ENCODE measurements around the gene LRRC34. TPM values are rescaled to one million over a fixed set of nuclear protein-coding genes. Genes with fewer than 3 reads are reported as not detected.

Gene LRRC34, protein sequence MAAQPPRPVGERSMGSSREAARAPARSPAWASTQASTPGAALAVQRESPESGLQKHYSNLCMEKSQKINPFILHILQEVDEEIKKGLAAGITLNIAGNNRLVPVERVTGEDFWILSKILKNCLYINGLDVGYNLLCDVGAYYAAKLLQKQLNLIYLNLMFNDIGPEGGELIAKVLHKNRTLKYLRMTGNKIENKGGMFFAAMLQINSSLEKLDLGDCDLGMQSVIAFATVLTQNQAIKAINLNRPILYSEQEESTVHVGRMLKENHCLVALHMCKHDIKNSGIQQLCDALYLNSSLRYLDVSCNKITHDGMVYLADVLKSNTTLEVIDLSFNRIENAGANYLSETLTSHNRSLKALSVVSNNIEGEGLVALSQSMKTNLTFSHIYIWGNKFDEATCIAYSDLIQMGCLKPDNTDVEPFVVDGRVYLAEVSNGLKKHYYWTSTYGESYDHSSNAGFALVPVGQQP
- total RNA-seq: 1 to 10 TPM in 6 of 9 donors, under 1 TPM in 3; 0.12 to 5.2 (median 2.2) TPM
- 1 to 10 TPM; 1.2 to 2.9 (median 2.1) TPM for polyA plus RNA-seq
- long read RNA-seq, donor 1, partial matches to known transcripts: 0 of 1 reads
- long read RNA-seq, donor 1, other reads (novel, unspliced or antisense): 0 of 1 reads
- long read RNA-seq, donor 2: 0 reads
- long read RNA-seq, donor 3, partial matches to known transcripts: 0 of 1 reads
- long read RNA-seq, donor 3, other reads (novel, unspliced or antisense): 0 of 1 reads
- long read RNA-seq, donor 4: 0 reads
- long read RNA-seq, donor 5, partial matches to known transcripts: 0 of 1 reads
- long read RNA-seq, donor 5, other reads (novel, unspliced or antisense): 0 of 1 reads
- long read RNA-seq, donor 6: 0 reads
- long read RNA-seq, donor 7: 0 reads
- long read RNA-seq, donor 8, partial matches to known transcripts: 0 of 4 reads
- long read RNA-seq, donor 8, other reads (novel, unspliced or antisense): 0 of 4 reads
- long read RNA-seq, donor 9, partial matches to known transcripts: 0 of 1 reads
- long read RNA-seq, donor 9, other reads (novel, unspliced or antisense): 0 of 1 reads
- long read RNA-seq, donor 10, partial matches to known transcripts: 0 of 1 reads
- long read RNA-seq, donor 10, other reads (novel, unspliced or antisense): 0 of 1 reads

DNA sequence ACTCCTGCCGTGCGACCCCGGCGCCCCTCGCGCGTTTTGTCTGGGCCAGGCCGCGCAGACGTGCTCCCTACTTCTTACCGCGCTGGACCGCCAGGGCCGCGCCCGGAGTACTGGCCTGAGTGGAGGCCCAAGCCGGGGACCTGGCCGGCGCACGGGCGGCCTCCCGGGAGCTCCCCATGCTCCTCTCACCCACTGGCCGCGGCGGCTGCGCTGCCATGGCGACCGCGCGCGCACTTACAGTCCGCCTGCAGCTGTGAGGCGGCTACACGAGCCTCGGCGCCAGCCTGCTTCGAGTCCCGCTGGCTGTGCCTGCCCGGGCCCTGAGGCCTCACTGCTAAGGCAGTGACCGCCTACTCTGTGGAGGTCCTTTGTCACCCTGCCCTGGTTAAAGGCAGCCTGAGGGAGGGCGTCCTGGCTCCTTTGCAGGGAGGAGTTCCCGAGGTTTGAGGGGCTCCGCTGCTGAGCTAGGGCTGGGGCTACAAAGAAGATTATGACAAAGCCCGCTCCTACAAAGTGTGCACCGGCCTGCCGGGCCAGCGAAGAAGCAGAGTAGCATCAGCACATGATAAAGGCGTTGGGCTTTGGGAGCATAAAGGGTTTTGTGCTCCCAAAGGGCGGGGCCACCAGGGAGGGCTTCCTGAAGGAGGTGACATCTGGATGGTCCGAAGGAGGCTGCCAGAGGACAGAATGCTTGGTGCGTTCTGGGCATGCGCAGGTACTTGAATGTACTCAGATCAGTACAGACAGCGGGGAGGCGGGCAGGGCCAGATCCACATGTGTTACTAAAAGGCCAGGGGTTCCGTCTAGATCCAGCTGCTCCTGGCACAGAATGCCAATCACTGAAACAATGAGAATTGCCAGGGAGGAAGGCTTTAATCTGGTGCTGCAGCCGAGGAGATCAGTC is at the start of gene LRRC34, which contains the start of gene LRRIQ4:
Gene LRRC34, minus strand, starts transcription at position 573 of the 904 bp plus-strand sequence. Its CDS starts 356 bp downstream, at position 217.
Gene LRRIQ4, plus strand, starts transcription at position 539 of the 904 bp plus-strand sequence. CDS start 9,052 bp downstream, outside the sequence.
- peak within 1 kb of the TSS in 2 of 4 donors; percentile 41 to 59 for H3K4me3 ChIP-seq
- intact Hi-C loops (cut with DNase I): no loop called here
- TF ChIP-seq, protein P1, sequence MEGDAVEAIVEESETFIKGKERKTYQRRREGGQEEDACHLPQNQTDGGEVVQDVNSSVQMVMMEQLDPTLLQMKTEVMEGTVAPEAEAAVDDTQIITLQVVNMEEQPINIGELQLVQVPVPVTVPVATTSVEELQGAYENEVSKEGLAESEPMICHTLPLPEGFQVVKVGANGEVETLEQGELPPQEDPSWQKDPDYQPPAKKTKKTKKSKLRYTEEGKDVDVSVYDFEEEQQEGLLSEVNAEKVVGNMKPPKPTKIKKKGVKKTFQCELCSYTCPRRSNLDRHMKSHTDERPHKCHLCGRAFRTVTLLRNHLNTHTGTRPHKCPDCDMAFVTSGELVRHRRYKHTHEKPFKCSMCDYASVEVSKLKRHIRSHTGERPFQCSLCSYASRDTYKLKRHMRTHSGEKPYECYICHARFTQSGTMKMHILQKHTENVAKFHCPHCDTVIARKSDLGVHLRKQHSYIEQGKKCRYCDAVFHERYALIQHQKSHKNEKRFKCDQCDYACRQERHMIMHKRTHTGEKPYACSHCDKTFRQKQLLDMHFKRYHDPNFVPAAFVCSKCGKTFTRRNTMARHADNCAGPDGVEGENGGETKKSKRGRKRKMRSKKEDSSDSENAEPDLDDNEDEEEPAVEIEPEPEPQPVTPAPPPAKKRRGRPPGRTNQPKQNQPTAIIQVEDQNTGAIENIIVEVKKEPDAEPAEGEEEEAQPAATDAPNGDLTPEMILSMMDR (IDR thresholded peaks at IDR 0.05): peak in 1 of 6 experiments; percentile 22
- TF ChIP-seq POLR2A (IDR thresholded peaks at IDR 0.05): no peak
- 6 to 54% (median 26%) methylated on average over 7 to 56 of the region's 56 CpGs for WGBS, 4 donors
- peaks cover 0 to 5% (median 0%) of the 10 kb centered on the region in 3 donors for H3K9me3 ChIP-seq (replicated peaks in 1 of 3)
- peak within 1 kb of the TSS in 3 of 5 donors; percentile 19 to 66 (median 46) for H3K27ac ChIP-seq
- peaks cover 3 to 9% of the 10 kb centered on the region in 2 donors for H3K4me1 ChIP-seq (replicated peaks in 1 of 2)
- no peaks in the 10 kb centered on the region for H3K27me3 ChIP-seq
- H3K36me3 ChIP-seq (replicated peaks in 1 of 2): no peaks in the 10 kb centered on the region
- DNase-seq: peak; percentile 57 to 91 (median 71)

- H3K36me3 ChIP-seq (replicated peaks in 1 of 2): no peaks in the 10 kb centered on the region
- H3K27me3 ChIP-seq: no peaks in the 10 kb centered on the region
- 73 to 83% (median 80%) methylated on average over 3 to 5 of the region's 5 CpGs for WGBS, 4 donors
- H3K27ac ChIP-seq: no peak overlapping the region
- TF ChIP-seq POLR2A (IDR thresholded peaks at IDR 0.05): no peak
- TF ChIP-seq, protein P1 (IDR thresholded peaks at IDR 0.05): no peak
- no peaks in the 10 kb centered on the region for H3K4me1 ChIP-seq (replicated peaks in 1 of 2)
- intact Hi-C loops (cut with DNase I): loop anchor here in 1 of 2 donors (10.0 kb wide), 1 partner anchor 103 kb away; the partner anchor contains the start of gene SEC62
- no peak overlapping the region for H3K4me3 ChIP-seq
- H3K9me3 ChIP-seq (replicated peaks in 1 of 3): no peaks in the 10 kb centered on the region
- no peak for DNase-seq
Observed at GRCh38 chr3:169861871-169862270, 49.2 kb upstream of the LRRC34 start.

DNA sequence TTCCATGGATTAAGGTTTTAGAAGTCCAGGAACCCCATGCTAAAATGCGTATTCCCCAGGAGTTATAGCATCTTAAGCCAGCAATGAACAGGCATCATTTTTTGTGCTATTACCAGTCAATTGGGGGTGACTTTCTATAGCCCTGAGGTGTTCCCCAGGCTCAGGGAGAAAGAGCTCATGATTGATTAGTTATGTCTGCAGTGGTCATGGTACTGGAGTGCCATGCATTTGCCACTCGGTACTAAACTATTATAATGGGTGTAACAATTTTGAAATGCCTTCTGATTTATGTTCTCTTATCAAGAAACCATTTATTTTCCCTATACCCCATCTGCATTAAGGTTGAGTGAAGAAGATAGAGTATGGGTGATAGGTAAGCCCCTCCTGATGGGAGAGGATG is 45.1 kb upstream of the LRRC34 start:
- intact Hi-C loops (cut with DNase I): no loop called here
- no peak for TF ChIP-seq POLR2A (IDR thresholded peaks at IDR 0.05)
- TF ChIP-seq, protein P1 (IDR thresholded peaks at IDR 0.05): no peak
- Histone ChIP-seq H3K27ac (no peak overlapping the region), H3K4me3 (no peak overlapping the region), H3K36me3 (replicated peaks in 1 of 2) (no peaks in the 10 kb centered on the region), H3K27me3 (peaks cover 5% of the 10 kb centered on the region), H3K4me1 (replicated peaks in 1 of 2) (no peaks in the 10 kb centered on the region), H3K9me3 (replicated peaks in 1 of 3) (no peaks in the 10 kb centered on the region)
- WGBS, 4 donors: 61 to 83% (median 73%) methylated on average over 2 of the region's 2 CpGs
- DNase-seq: no peak

Measured in adrenal gland (tissue), 19 donors.